IPS DF 4.7 (cell line): ENCODE results near the gene ABCC4.
"Not testable (repeated sequence)": the region's sequence is repeated elsewhere in the genome, so short reads cannot be mapped to it uniquely, and the experiment has no call there.

Source experiments
- DNase-seq: peaks from one replicate; pipeline ENCODE4 v3.0.0-alpha.2; 2013; ENCODE audit warnings: low spot score; ENCODE audit errors: extremely low read depth

Gene ABCC4

GRCh38 chr13:95229855-95230254, 71.4 kb downstream of the ABCC4 start:
- DNase-seq, result no peak

- no peak for DNase-seq
These were observed 73.1 kb downstream of the ABCC4 start for GRCh38 chr13:95228130-95228529.

DNA sequence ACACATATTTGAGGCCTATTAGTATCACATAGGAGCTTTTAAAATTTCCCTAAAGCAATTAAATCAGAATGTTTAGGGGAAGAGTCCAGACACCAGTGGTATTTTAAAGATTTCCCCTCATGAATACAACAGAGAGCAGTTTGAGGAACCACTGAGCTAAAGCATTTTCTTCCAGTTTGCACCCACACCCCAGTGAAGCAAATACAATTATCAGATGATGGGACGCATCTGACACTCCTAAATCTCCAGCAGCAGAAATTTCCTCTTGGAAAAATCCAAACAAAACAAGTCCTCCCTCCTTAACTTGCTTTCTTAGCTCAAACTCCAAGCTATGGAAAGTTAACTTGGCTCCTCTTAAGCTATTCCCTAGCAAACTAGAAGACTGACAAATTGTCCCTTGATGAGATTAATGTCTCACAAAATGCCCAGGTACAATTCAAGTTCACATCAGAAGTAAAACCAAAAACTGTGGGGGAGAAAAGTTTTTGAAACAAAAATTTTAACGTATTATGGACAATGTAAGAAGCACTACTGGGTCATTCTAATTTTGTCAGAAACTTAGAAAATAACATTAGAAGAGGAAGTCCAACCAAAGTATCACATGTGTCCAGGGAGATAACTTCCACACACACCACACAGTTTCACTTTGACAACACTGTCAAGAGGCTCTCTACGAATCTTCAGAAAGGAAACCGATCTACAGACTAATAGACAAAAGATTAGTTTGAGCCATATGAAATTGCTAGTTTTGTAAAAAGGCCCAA, 74.1 kb downstream of the ABCC4 start:
- no peak for DNase-seq

DNA sequence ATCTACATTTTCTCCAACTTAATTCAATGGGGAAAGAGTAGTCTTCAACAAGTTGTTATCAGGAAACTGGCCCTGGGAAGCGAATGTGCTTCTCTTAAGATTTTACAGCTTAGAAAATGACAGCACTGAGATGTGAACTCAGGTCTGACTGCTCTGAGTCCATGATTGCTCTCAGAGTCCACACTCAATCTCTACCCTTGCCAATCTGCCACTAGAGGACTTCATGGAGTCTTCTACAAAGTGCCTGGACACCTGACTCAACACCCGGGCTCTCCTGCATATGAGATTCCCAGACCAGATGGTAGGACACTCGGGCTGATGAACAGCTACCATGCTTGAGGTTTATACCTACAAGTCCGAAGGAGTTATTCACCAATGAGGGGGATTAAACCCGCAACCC, 74.8 kb downstream of the ABCC4 start:
- no peak for DNase-seq

DNA sequence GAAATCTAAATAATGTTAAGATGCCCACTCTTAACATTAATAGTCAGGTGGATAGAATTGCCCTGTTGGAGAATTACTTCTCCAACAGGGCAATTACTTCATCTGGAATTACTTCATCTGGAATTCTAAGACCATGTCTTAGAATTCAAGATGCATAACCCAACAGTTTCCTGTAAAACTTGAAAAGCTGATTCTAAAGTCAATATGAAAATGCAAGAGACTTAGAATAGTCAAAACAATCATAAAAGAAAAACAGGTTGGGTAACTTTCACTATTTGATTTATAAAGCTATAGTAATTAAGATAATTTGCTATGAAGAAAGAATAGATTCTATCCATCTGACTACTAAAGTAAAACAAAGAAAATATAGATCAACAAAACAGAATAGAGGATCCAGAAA, 75.2 kb downstream of the ABCC4 start:
- no peak for DNase-seq

- DNase-seq, result no peak
These were observed 77.2 kb downstream of the ABCC4 start for GRCh38 chr13:95224064-95224463.

GRCh38 chr13:95222733-95223018, 78.6 kb downstream of the ABCC4 start:
- DNase-seq, result no peak

DNA sequence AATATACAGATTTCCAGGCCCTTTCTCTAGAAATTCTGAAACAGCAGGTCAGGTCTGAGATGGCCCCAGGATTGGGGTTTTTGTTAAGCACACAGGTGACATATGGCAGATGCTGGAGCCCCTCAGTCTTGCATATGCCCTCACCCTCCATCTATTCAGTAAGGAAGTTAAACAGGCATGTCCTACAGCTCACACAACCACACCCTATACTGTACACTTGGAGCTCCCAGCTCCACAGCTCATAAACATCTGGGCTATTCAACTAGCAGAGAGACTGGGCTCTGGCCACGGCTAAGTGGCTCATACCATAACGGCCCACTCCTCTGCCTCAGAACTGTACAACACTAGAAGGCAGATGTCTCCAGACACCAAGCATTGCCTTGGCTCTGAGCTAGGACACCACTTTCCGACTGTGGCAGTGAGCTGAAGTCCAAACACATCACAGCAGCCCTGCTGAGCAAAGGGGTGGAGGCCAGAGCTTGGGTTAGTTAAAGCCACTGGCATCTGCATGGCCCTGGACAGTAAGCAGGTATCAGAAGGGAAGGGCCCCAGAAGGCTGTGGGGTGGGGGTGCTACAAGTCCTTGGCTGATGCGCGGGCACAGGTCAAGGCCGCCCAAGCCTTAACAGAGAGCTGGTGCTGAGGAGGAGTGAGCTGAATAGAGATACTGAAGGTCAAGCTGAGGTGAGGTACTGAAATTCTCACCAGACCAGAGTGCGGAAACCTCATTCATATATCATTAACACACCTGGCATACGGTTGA, 79.1 kb downstream of the ABCC4 start:
- DNase-seq, result no peak

DNA sequence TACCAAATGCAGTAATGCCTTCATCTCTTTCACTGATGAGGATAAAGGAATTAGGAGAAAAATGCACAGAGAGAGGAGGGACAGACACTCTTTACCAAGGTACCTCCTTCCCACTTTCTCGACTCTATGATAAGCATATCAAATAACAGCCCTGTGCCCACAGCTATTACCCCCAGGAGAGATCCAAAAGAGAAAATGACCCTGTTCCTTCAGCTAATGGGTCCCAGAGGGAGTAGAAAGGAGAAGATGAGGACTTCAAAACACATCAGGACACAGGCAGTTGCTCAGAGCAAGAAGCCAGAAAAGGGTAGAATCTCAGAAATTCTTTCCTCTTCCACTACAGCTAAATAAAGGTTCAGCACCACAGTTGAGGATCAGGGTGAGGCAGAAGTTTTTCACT, 80.6 kb downstream of the ABCC4 start:
- DNase-seq, result no peak

GRCh38 chr13:95217920-95218830, 83.1 kb downstream of the ABCC4 start:
- no peak for DNase-seq

GRCh38 chr13:95216182-95216581, 85.1 kb downstream of the ABCC4 start:
- DNase-seq, result no peak

DNA sequence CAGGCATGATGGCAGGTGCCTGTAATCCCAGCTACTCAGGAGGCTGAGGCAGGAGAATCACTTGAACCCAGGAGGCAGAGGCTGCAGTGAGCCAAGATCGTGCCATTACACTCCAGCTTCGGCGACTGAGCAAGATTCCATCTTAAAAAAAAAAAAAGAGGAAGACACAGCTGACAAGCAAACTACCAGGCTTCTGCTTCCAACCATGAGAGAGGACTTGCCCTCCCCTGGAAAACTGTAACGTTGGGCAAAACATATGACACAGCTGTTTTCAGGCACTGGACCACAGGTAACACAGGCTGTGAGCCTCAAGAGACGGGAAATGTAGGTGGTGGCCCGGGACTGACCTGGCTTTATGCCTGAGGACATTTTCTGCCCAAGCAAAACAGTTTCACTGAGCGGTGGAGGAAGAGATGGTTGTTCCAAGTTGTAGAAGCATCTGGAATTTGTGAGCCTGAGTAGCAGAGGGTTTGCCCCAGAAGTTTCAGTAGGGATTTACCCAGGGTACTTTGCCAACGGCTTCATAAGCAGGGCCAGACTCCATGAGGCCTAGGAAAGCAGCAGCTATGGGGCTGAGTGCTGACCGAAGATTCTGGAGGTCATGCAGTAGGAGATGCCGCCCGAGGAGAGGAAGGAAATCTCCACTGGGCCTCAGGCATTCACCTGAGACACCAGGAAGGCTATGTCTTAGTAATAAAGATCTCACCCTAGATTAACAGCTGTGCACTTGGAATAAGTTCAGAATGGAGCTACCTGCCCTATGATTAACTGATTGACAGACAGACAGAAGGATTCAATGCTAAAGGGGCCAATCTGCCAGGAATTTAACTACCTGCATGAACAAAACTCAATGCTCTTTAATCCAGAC, 88.0 kb downstream of the ABCC4 start:
- DNase-seq, result no peak

DNA sequence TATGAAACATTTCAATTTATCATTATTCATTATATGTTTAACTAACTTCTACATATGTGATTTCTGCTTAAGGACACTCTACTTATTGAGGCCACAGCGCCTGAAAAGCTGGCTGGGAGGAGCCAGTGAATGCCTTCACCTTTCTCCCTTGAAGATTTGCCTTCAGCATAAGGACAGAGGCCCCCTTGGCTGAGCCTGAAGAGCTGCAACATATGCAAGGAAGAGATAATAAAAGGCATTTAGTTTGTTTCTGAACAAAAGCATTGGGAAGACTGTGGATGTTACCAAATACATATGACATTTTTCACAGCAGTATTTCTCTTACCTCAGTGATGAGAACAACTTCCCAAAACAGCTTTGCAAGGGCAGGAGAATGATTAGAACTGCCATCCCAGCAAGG, 92.1 kb downstream of the ABCC4 start:
- DNase-seq, result no peak

GRCh38 chr13:95207769-95208366, 93.4 kb downstream of the ABCC4 start:
- DNase-seq, result no peak

- DNase-seq, result no peak
These were observed 95.1 kb downstream of the ABCC4 start for GRCh38 chr13:95206116-95206515.

DNA sequence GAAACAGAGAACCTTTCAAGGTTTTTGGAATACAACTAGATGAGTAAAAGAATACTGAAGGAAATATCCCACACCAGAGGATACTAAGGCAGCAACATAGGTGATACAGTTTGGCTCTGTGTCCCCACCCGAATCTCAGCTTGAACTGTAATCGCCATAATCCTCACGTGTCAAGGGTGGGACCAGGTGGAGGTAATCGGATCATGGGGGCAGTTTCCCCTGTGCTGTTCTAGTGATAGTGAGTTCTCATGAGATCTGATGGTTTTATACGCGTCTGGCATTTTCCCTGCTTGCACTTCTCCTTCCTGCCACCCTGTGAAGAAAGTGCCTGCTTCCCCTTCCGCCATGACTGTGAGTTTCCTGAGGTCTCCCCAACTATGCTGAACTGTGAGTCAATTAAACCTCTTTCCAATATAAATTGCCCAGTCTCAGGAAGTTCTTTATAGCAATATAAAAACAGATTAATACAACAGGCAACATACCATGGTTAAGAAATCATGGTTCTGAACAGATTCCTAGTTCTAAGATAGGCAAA, 97.0 kb downstream of the ABCC4 start:
- no peak for DNase-seq

DNA sequence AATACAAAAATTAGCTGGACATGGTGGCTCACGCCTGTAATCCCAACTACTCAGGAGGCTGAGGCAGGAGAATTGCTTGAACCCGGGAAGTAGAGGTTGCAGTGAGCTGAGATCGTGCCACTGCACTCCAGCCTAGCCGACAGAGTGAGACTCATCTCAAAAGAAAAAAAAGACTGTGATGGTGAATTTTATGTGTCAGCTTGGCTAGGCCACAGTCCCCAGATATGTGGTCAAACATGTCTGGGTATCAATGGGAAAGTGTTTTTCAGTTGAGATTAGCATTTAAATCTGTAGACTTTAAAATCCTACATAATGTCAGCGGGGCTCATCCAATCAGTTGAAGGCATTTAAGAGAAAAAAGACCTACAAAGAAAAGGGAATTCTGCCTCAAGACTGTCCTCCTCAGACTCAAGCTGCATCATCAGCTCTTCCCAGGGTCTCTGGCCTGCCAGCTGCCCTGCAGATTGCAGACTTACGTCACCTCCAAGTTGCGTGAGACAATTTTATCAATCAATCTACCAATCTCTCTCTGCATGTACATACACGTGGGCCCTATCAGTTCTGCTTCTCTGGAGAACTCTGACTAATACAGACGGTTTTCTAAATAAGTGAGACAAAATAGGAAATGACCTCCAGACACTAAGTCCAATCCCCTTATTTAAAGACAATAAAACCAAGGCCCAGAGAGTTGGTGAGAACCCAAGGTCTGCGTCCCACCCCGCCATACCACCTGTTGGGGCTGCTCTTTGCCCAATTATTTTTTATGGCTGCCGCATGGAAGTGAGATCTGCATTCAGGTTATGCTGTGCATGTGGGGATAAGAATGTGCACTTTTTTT, 99.2 kb downstream of the ABCC4 start:
- DNase-seq, result no peak

GRCh38 chr13:95200386-95200957, 100.8 kb downstream of the ABCC4 start:
- DNase-seq, result not testable (repeated sequence)

- DNase-seq, result no peak
These were observed 101.4 kb downstream of the ABCC4 start for GRCh38 chr13:95199896-95200295.
